HFFc6 (cell line): ENCODE results near the gene PHPT1. TPM values are rescaled to one million over a fixed set of nuclear protein-coding genes. Genes with fewer than 3 reads are reported as not detected.
"Not testable (repeated sequence)": the region's sequence is repeated elsewhere in the genome, so short reads cannot be mapped to it uniquely, and the experiment has no call there.

Source experiments
- DNase-seq: peaks from one replicate; pipeline ENCODE4 v3.0.0-alpha.2; 2018
- H3K27ac Mint-ChIP-seq: 2 replicates; pipeline ENCODE4 v1.8.0; 2020; ENCODE audit warnings: mild to moderate bottlenecking, mixed read lengths
- H3K27me3 Mint-ChIP-seq: 2 replicates; pipeline ENCODE4 v1.8.0; 2021; ENCODE audit warnings: mild to moderate bottlenecking, moderate library complexity, mixed read lengths; ENCODE audit not compliant: insufficient read depth
- H3K36me3 Mint-ChIP-seq: 2 replicates; pipeline ENCODE4 v1.8.0; 2021; ENCODE audit warnings: low read depth, mixed read lengths
- H3K4me1 Mint-ChIP-seq: 2 replicates; pipeline ENCODE4 v1.8.0; 2020; ENCODE audit warnings: low read depth, mixed read lengths
- H3K4me3 Mint-ChIP-seq: 2 replicates; pipeline ENCODE4 v1.8.0; 2020; ENCODE audit warnings: mild to moderate bottlenecking, moderate library complexity, mixed read lengths
- H3K9me3 Mint-ChIP-seq: 2 replicates; pipeline ENCODE4 v1.8.0; 2020; ENCODE audit warnings: mild to moderate bottlenecking, mixed read lengths
- total RNA-seq, 6 experiments: library from RNA; stranded (reverse); fragmentation: NEBNext Ultra II Directional; extraction: Animal tissue kit (Norgen Biotek cat#: 25700); gene quantifications; 2 replicates in 1 of 6; 3 replicates in 5 of 6; pipeline ENCODE4 v1.2.3, GENCODE V29; 2021
- TF ChIP-seq, protein P1 (sequence below): fragments of 200-600 bp; sonication (generic); IDR thresholded peaks from 2 replicates; pipeline ENCODE4 v1.5.0; 2021; ENCODE audit warnings: antibody characterized with exemption, mild to moderate bottlenecking

PHPT1 gene
- total RNA-seq, 6 experiments from 2014 or later = 156 to 181 (median 169) TPM

DNA sequence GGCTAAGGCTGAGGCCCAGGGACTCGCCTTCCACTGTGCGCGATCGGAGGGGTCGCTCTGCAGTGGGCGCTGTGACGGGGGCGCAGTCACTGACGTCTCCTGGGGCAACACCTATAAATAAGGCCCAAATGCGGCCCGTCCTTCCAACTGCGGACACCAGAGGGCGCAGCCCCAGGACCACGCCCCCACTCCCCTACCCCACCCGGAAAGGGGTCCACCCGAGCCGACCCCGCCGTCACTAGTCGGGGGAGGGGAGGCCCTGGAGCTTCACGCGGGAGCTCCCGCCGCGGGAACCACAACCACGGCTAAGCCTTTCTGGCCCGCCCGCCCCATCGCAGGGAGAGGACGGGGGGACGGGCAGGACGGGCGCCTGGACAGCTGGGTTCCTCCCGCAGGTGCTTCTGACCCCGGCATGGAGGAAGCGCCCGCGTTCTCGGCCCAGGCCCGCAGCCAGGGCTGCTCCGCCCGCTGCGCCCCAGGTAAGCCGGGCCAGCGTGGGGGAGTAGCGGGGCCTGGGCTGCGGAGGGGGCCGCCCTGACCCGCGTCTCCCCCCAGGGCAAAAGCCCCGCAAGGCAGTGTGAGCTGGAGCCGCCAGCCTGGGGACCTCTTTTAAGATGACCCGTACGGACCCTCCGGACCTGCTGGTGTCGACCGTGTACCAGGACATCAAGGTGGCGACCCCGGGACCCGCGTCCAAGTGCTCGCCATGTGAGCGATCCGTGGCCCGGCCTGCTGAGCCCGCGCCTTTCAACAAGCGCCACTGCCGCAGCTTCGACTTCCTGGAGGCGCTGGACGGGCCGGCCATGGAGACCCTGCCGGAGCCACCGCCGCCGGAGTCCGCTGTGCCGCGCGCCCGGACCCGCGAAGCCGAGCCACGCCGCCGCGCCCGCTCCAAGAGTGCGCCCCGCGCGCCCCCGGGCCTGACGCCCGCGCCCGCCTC, 5.1 kb upstream of the PHPT1 start:
- not testable (repeated sequence) for H3K9me3 Mint-ChIP-seq, H3K36me3 Mint-ChIP-seq
- Mint-ChIP-seq H3K4me1 (peaks cover 20% of the 10 kb centered on the region), H3K4me3 (peak overlapping the region; percentile 63), H3K27me3 (peaks cover 23% of the 10 kb centered on the region), H3K27ac (peak overlapping the region; percentile 55)
- DNase-seq = peak; percentile 20
- TF ChIP-seq, protein P1, sequence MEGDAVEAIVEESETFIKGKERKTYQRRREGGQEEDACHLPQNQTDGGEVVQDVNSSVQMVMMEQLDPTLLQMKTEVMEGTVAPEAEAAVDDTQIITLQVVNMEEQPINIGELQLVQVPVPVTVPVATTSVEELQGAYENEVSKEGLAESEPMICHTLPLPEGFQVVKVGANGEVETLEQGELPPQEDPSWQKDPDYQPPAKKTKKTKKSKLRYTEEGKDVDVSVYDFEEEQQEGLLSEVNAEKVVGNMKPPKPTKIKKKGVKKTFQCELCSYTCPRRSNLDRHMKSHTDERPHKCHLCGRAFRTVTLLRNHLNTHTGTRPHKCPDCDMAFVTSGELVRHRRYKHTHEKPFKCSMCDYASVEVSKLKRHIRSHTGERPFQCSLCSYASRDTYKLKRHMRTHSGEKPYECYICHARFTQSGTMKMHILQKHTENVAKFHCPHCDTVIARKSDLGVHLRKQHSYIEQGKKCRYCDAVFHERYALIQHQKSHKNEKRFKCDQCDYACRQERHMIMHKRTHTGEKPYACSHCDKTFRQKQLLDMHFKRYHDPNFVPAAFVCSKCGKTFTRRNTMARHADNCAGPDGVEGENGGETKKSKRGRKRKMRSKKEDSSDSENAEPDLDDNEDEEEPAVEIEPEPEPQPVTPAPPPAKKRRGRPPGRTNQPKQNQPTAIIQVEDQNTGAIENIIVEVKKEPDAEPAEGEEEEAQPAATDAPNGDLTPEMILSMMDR = peak; percentile 89

DNA sequence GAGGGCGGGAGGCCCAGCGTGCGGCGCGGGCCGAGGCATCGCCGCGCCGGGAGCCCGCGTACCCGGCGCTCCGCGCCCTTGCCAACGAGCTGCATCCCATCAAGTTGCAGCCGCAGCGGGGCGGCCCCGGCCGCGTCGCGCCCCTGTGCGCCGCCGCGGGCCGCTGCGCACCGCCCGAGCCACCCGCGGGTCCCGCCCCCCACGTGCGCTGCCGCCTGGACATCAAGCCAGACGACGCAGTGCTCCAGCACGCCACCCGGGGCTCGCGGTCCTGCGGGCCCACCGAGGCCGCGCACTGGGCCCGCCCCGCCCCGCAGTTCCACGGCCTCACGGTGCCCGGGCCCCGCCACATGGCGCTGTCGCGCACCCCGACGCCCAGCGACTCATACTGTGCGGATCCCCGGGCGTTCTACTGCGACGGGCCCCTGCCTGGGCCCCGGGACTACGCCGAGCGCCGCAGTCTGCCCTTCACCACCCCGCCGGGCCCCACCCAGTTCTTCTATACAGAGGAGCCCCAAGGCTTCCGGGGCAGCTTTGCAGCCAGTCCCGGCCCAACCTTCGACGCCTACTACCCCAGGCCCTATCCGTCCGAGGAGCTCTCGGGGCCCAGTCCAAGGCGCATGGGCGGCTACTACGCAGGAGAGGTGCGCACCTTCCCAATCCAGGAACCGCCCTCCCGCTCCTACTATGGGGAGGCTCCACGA, 4.3 kb upstream of the PHPT1 start:
- Mint-ChIP-seq H3K36me3 (peaks cover 4% of the 10 kb centered on the region), H3K27ac (no peak overlapping the region), H3K4me1 (peaks cover 19% of the 10 kb centered on the region), H3K27me3 (peaks cover 29% of the 10 kb centered on the region), H3K4me3 (no peak overlapping the region), H3K9me3 (no peaks in the 10 kb centered on the region; the same call in 1 of the 2 replicates)
- DNase-seq = no peak
- TF ChIP-seq, protein P1 = no peak

DNA sequence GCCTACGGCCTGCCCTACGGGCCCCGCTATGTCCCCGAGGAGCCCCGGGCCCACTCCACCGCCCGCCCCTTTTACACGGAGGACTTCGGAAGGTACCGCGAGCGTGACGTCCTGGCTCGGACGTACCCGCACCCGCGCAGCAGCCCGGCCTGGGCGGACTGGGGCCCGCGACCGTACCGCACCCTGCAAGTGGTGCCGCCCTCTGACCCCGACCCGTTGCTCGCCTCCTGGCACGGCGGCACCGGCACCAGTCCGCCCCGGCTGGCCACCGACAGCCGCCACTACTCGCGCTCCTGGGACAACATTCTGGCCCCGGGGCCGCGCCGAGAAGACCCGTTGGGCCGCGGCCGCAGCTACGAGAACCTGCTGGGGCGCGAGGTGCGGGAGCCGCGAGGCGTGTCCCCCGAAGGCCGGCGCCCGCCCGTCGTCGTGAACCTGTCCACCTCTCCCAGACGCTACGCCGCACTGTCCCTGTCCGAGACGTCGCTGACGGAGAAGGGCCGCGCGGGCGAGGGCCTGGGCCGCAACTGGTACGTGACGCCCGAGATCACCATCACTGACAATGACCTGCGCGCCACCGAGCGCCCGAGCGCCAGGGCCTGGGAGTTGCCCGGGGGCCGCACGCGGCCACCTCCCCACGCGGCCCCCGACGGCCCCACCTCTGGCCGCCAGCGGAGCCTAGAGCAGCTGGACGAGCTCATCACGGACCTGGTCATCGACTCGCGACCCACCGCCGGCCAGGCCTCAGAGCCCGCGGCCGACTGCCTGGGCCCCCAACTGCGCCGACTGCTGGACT, 3.5 kb upstream of the PHPT1 start:
- Mint-ChIP-seq H3K9me3 (no peaks in the 10 kb centered on the region; the same call in 1 of the 2 replicates), H3K27me3 (peaks cover 29% of the 10 kb centered on the region), H3K4me3 (no peak overlapping the region), H3K4me1 (peaks cover 23% of the 10 kb centered on the region; the same call in 1 of the 2 replicates), H3K36me3 (no peaks in the 10 kb centered on the region), H3K27ac (no peak overlapping the region)
- DNase-seq = no peak
- TF ChIP-seq, protein P1 = no peak

DNA sequence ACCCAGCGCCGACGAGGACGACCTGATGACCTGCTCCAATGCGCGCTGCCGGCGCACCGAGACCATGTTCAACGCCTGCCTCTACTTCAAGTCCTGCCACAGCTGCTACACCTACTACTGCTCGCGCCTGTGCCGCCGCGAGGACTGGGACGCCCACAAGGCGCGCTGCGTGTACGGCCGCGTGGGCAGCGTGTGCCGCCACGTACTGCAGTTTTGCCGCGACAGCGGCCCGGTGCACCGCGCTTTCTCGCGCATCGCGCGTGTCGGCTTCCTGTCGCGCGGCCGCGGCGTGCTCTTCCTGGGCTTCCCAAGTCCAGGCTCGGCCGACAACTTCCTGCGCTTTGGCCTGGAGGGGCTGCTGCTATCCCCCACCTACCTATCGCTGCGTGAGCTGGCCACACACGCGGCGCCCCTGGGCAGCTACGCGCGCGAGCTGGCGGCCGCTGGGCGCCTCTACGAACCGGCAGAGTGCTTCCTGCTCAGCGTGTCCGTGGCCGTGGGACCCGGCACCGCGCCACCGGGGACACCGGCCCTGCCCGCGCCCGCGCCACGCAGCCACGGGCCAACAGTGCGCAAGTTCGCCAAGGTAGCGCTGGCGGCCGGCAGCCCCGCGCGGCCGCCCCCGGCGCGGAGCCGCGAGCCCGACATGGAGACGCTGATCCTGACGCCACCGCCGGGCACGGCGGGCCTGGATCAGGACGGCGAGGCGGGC, 2.7 kb upstream of the PHPT1 start:
- H3K9me3 Mint-ChIP-seq = no peaks in the 10 kb centered on the region; the same call in 1 of the 2 replicates
- no peak overlapping the region for H3K27ac Mint-ChIP-seq
- H3K4me1 Mint-ChIP-seq = peaks cover 16% of the 10 kb centered on the region; the same call in 1 of the 2 replicates
- no peak for DNase-seq
- H3K27me3 Mint-ChIP-seq = peaks cover 32% of the 10 kb centered on the region
- H3K36me3 Mint-ChIP-seq = no peaks in the 10 kb centered on the region
- H3K4me3 Mint-ChIP-seq = no peak overlapping the region
- TF ChIP-seq, protein P1 = no peak
